A673 (cell line): ENCODE measurements around the gene FOXO1.

Experiments used
- EZH2 ChIP-seq: fragments of 200-600 bp; sonication (generic); IDR thresholded peaks from 2 replicates; pipeline ENCODE4 v1.6.1; 2017; ENCODE audit warnings: borderline replicate concordance, low read depth, mild to moderate bottlenecking, mixed read lengths, antibody characterized with exemption, low read length; ENCODE audit not compliant: poor library complexity, severe bottlenecking
- TF ChIP-seq, protein P1 (sequence below): fragments of 300-800, 200-600 bp; sonication (generic); conservative IDR thresholded peaks from 2 replicates; pipeline ENCODE4 v1.5.1; 2017; ENCODE audit warnings: low read depth, mild to moderate bottlenecking, antibody characterized with exemption, low read length, moderate library complexity, mixed read lengths

- TF ChIP-seq, protein P1, sequence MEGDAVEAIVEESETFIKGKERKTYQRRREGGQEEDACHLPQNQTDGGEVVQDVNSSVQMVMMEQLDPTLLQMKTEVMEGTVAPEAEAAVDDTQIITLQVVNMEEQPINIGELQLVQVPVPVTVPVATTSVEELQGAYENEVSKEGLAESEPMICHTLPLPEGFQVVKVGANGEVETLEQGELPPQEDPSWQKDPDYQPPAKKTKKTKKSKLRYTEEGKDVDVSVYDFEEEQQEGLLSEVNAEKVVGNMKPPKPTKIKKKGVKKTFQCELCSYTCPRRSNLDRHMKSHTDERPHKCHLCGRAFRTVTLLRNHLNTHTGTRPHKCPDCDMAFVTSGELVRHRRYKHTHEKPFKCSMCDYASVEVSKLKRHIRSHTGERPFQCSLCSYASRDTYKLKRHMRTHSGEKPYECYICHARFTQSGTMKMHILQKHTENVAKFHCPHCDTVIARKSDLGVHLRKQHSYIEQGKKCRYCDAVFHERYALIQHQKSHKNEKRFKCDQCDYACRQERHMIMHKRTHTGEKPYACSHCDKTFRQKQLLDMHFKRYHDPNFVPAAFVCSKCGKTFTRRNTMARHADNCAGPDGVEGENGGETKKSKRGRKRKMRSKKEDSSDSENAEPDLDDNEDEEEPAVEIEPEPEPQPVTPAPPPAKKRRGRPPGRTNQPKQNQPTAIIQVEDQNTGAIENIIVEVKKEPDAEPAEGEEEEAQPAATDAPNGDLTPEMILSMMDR, result no peak
- TF ChIP-seq EZH2, result no peak
Observed at GRCh38 chr13:40640202-40640601, 26.2 kb downstream of the FOXO1 start.
